GM18526 (cell line): ENCODE data around the gene PFDN4.

Experiments used
- POLR2A ChIP-seq: IDR thresholded peaks from 3 replicates; pipeline ENCODE4 v1.6.1; 2011; ENCODE audit not compliant: insufficient read length; ENCODE audit errors: extremely low read depth

The PFDN4 gene

GRCh38 chr20:54189630-54190029, 18.3 kb upstream of the PFDN4 start:
- TF ChIP-seq POLR2A, result no peak

DNA sequence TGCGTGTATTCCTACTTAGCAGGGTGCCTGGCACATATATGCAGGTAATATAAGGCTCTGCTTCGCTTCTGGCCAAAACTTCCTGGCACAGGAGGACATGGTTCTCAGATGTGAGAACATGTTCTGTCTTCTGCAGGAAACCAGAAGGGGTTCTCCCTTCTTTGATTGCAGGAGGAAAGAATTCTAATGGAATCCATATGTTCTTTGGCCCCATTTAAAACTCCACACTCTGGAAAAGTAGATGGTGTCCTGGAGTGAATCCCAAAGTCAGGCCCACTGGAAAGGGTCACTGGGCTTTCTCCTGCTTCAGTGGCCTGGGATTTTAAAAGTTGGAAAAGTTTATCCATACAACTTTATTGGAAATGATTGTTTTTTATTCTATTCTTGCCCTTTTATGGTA, 17.7 kb upstream of the PFDN4 start:
- no peak for TF ChIP-seq POLR2A

DNA sequence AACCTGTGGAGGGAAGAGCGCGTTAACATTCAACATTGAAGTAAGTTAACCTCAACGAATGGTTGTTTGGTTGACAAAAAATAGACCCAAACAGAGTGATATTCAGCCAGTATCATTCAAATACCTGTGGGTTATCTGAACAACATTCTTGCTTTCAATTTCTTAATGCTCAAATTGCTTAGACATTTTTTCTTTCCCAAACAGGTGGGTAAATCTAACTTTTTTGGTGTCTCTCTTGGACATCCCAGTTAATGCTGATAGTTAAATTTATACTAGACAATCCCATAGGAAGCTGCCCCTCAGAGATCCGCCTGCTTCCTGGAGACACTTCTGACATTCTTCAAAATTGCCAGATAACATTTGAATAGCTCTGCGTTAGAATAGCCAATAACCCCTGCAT, 14.1 kb upstream of the PFDN4 start:
- TF ChIP-seq POLR2A, result no peak

GRCh38 chr20:54194724-54195438, 13.0 kb upstream of the PFDN4 start:
- no peak for TF ChIP-seq POLR2A

GRCh38 chr20:54195483-54196472, 12.1 kb upstream of the PFDN4 start:
- no peak for TF ChIP-seq POLR2A

GRCh38 chr20:54197621-54198604, 10.0 kb upstream of the PFDN4 start:
- no peak for TF ChIP-seq POLR2A

GRCh38 chr20:54199283-54199682, 8.6 kb upstream of the PFDN4 start:
- TF ChIP-seq POLR2A, result no peak

GRCh38 chr20:54199721-54200176, 8.1 kb upstream of the PFDN4 start:
- no peak for TF ChIP-seq POLR2A

- TF ChIP-seq POLR2A, result no peak
Measured at GRCh38 chr20:54200487-54201267, 7.2 kb upstream of the PFDN4 start.

DNA sequence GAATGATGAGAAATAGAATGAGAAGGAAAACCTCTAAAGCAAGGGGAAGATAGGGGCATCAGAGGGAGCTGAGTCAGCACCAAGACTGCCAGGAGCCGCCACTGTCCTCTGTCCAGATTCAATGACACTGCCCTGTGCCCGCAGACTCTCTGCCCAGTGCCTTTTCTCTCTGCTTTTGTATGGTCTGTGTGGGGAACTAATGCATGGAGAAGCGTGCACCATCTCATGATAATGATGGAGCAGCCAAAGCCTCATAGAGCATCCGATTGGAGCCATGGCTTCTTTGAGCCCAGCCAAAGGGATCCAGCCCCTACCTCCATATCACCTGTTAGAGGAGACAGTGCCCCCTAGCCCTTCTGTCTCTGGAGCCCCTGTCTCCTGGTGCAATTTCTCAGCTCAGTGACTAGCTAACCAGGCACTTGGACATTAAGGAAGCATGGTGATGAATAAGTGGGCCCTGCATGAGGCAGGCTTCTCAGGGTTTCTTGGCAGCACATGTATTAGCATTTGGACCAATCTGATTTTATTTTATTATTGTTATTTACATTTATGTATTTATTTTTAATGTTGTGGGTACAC, 6.5 kb upstream of the PFDN4 start:
- TF ChIP-seq POLR2A, result no peak

DNA sequence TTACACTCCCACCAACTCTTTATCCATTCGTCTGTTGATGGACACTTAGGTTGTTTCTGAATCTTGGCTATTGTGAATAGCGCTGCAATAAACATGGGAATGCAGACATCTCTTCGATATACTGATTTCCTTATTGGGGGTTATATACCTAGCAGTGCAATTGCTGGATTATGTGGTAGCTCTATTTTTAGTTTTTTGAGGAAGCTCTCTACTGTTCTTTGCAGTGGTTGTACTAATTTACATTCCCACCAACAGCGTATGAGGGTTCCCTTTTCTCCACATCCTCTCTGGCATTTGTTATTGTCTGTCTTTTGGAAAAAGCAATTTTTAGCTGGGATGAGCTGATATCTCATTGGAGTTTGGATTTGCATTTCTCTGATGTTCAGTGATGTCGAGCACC, 4.6 kb upstream of the PFDN4 start:
- TF ChIP-seq POLR2A, result no peak

DNA sequence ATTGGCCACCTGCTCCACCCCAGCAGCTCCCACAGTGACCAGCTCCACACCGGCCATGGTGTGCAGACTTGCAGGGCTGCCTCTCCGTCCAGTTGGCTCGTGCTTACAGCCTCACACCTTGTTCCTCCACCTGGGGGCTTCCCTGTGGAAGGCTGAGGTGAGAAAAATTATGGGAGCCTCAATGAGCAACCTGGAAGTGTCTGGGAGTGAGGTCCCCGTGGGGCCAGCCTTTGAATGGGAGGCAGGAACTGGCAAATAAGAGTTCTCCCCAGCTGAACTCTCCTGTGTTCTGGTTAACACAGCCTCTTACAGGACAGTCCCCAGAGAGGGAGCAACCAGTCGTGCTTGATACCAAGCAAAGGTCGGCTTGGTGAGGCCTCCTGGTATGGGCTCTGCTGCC, 3.8 kb upstream of the PFDN4 start:
- no peak for TF ChIP-seq POLR2A

DNA sequence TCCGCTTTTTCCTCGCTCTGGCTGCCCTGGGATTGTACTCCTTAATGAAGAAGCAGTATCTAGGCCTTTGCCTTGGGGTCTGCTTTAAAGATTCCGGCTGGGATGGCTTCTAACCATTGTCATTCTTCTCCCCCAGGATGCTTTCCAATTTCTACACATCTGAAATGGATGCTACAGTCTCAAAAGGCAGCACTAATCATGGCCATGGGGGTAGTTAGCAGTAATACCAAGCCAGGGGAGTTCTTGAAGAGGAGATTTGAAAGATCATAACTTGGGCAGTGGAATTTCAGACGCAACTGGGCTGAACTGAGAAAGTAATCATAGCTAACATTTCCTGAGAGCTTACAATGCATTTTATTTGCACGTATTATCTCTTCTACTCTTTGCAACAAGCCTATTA, 3.4 kb upstream of the PFDN4 start:
- TF ChIP-seq POLR2A, result no peak

DNA sequence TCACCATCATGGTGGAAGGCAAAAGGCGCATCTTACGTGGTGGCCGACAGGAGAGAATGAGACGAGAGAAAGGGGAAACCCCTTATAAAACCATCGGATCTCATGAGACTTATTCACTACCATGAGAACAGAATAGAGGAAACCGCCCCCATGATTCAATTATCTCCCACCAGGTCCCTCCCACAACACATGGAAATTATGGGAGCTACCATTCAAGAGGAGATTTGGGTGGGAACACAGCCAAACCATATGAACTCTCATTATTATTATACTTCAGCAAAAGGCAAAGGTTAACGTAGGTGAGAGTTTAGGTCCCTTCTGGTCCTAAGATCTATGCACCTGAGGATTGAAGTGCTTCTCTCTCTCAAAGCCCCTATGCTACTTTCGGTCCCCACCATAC, 2.4 kb upstream of the PFDN4 start:
- no peak for TF ChIP-seq POLR2A

GRCh38 chr20:54207053-54207742, 689 bp upstream of the PFDN4 start:
- no peak for TF ChIP-seq POLR2A
